Esophagus muscularis mucosa (tissue), 3 donors: ENCODE measurements around the gene APOL6.

Experiments
- POLR2A ChIP-seq: fragments of 450-650 bp; IDR thresholded peaks from one replicate; pipeline ENCODE4 v1.6.1; 2017; ENCODE audit warnings: antibody characterized with exemption, moderate library complexity, mild to moderate bottlenecking, low read depth
- POLR2AphosphoS5 ChIP-seq, 2 donors: sonication (generic); formaldehyde crosslinking; IDR thresholded peaks; one replicate each; pipeline ENCODE4 v1.6.1; 2017; ENCODE audit warnings: antibody characterized with exemption in 2 of 2
- TF ChIP-seq, protein P1 (sequence below), 3 experiments: fragments of 200-600 bp in 2 of 3; fragments of 450-650 bp in 1 of 3; sonication (generic) in 2 of 3; IDR thresholded peaks; one replicate each; pipeline ENCODE4 v1.5.1; 2017 to 2019; ENCODE audit warnings: antibody characterized with exemption in 3 of 3, mild to moderate bottlenecking in 2 of 3, moderate library complexity in 1 of 3

DNA sequence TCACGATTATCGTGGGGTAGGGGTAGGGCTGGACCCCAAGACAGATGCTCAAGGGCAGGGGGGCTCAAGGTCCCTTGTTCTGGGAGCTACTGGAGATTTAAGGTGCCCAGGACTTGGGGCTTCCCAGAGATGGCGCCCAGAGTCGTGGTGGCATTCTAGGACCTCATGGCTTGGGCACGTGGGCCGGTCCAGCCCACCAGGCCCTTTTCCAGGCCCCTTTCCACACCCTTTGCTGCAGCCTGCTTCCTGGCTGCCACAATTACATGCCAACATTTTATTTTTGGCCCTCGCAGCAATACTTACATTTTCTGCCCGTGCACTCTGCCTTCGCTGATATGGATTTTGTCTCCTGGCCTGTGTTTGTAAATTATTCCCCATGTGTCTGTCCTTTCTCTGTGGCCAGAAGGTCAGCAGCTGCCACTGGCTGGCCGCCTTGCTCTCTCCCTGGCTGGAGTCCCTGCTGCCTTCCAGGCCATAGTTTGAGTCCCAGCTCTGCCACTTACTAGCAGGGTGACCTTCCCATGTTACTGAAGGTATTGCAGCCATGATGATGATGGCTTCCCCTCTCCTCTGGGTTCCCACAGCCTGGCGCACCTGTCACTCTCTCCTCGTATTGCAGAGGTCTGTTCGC, 42.3 kb upstream of the APOL6 start:
- TF ChIP-seq, protein P1, sequence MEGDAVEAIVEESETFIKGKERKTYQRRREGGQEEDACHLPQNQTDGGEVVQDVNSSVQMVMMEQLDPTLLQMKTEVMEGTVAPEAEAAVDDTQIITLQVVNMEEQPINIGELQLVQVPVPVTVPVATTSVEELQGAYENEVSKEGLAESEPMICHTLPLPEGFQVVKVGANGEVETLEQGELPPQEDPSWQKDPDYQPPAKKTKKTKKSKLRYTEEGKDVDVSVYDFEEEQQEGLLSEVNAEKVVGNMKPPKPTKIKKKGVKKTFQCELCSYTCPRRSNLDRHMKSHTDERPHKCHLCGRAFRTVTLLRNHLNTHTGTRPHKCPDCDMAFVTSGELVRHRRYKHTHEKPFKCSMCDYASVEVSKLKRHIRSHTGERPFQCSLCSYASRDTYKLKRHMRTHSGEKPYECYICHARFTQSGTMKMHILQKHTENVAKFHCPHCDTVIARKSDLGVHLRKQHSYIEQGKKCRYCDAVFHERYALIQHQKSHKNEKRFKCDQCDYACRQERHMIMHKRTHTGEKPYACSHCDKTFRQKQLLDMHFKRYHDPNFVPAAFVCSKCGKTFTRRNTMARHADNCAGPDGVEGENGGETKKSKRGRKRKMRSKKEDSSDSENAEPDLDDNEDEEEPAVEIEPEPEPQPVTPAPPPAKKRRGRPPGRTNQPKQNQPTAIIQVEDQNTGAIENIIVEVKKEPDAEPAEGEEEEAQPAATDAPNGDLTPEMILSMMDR (IDR thresholded peaks at IDR 0.05), result no peak
- TF ChIP-seq POLR2A (no peak), POLR2AphosphoS5 (IDR thresholded peaks at IDR 0.05) (no peak)
